CD4-positive, alpha-beta T cell treated with Interleukin-1 beta for 1 hour (primary cell): ENCODE measurements around the gene ITCH.

Experiments
- DNase-seq, 2 donors: peaks; one replicate each; pipeline ENCODE4 v3.0.0-alpha.2; 2020 to 2022

Gene ITCH

GRCh38 chr20:34560141-34560523 lies 197.1 kb downstream of the ITCH start:
- DNase-seq, result no peak

DNA sequence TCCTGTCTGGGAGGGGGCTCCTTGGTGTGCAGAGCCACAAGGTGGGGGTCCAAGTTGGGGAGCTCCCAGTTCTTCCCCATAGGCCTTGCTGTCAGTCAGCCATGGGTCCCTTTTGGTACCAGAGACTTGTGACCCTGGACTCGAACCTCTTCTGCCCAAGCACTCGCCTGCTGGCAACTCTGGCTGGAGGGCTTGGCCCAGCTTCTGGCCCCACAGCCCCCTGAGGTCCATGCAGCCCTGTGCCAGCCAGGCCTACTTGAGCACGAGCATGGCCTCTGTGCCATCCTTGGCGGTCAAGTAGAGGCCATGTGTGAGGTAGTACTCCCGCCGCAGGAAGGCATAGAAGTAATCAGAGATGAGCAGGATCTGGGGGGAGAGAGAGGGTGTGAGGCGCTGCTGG lies 197.5 kb downstream of the ITCH start:
- no peak for DNase-seq
